HUDEP-2 (cell line): ENCODE measurements around the gene SLC9B2.

Experiments
- DNase-seq, 76 experiments: peaks; one replicate each; lab custom pipeline; 2025; ENCODE audit not compliant: unreplicated experiment in 76 of 76; lab: John Stamatoyannopoulos, UW

SLC9B2 gene, protein sequence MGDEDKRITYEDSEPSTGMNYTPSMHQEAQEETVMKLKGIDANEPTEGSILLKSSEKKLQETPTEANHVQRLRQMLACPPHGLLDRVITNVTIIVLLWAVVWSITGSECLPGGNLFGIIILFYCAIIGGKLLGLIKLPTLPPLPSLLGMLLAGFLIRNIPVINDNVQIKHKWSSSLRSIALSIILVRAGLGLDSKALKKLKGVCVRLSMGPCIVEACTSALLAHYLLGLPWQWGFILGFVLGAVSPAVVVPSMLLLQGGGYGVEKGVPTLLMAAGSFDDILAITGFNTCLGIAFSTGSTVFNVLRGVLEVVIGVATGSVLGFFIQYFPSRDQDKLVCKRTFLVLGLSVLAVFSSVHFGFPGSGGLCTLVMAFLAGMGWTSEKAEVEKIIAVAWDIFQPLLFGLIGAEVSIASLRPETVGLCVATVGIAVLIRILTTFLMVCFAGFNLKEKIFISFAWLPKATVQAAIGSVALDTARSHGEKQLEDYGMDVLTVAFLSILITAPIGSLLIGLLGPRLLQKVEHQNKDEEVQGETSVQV

DNA sequence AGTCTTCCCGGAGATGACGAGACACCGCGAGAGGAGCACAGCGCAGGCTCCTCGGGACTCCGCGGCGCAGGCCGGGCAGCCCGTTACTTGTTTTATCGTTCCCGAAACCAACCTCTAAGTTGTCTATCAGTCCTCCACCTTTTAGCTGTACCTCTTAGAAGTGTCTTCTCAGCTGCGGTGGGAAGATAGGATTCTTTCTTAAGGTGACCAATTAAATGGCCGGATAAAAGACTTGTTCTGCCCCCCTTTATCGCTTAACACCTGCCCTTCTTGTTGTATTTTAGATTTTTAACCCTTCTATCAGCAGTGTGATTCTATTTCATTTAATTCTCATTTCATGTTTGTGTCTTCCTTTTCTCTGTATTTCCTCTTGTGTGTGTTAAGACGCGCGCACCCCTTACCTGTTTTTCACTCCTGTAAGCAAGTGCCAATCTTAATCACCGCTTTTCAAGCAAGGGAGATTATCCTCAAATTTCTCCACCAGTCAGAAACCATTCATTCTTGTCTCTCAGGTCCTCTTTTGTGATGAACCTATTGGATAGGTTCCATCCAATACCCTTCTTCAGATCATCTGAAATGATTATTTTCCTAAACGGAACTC, at the start of gene SLC9B2:
Gene SLC9B2 (minus strand): TSS at position 15 of the 601 bp plus-strand sequence. CDS start 9,211 bp downstream, outside the sequence.
- peak in 25 of 76 experiments; percentile 2 to 72 (median 39) for DNase-seq

DNA sequence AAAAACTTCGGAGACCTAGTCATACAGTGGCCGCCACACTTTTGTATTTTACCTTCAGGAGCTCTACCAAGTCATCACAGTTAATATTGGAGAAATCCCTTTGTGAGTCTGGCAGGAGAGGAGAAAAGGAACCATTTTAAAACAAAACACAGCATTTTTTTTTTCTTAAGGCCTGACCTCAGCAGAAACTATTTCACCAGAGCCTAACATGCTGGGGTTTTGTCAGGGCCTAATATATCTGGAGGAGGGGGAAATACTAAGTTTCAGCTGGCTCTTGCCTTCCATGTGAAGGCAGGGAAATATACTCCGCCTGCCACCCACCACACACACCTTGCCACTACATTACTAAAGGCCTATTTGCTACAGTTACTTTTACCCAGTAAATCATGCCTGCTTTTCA, 49.6 kb upstream of the SLC9B2 start:
- DNase-seq: no peak

DNA sequence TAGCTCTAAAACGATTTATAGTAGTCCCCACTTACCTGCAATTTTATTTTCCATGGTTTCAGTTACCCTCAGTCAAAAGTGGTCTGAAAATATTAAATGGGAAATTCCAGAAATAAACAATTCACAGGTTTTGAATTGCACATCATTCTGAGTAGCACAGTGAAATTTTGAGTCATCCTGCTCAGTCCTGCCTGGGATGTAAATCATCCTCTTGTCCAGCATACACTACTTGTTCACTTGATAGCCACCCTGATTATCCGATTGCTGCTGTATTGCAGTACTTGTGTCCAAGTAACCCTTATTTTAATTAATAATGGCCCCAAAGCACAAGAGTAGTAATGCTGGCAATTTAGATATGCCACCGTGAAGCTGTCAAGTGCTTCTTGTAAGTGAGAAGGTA, 46.6 kb upstream of the SLC9B2 start:
- no peak for DNase-seq

DNA sequence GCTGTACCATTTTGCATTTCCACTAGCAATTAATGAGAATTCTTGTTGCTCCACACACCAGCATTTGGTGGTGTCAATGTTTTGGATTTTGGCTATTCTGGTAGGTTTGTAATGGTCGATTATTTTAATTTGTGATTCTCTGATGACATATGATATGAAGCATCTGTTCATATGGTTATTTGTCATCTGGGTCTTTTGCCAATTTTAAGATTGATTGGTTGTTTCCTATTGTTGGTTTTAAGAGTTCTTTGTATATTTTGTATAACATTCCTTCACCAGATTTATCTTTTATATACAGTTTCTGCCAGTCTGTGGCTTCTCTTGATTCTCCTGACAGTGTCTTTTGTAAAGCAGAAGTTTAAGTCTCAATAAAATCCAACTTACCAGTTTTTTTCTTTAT, 41.6 kb upstream of the SLC9B2 start:
- DNase-seq: no peak

DNA sequence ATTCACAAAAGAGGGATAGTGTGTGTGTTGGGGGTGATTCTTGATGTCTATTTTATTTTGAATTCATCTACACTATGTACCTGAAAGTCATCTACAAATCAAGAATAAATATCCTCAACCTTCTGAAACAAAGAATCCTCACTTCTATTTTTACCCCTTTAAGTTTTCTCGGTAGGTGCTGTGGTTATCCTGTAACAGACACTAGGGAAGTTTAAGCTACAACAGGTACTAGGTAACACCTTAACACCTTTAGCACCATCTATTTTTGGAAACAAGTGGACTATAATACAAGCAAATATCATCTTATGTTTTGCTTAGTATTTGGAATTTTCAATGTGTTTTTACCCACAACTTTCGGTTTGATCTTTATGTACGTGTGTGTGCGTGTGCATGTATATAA, 35.0 kb upstream of the SLC9B2 start:
- DNase-seq: no peak

DNA sequence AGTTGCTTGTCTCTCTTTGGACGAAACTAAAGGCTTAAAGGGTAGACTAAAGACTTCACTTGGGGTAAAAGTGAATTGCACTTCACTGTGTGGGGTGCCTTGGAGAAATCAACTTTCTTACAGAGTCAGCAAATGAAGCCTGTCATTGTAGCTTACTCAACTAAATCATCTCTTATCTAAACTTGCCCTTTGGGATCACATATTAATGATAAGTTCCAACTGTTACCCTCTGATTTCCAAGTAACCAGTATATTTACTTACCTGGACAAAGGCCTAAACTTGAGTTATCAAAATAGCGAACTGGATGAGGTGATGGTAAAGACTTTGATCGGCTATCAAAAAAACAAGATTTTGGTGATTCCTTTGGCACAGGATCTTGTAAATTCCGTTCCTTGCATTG, 32.0 kb upstream of the SLC9B2 start:
- DNase-seq: no peak

DNA sequence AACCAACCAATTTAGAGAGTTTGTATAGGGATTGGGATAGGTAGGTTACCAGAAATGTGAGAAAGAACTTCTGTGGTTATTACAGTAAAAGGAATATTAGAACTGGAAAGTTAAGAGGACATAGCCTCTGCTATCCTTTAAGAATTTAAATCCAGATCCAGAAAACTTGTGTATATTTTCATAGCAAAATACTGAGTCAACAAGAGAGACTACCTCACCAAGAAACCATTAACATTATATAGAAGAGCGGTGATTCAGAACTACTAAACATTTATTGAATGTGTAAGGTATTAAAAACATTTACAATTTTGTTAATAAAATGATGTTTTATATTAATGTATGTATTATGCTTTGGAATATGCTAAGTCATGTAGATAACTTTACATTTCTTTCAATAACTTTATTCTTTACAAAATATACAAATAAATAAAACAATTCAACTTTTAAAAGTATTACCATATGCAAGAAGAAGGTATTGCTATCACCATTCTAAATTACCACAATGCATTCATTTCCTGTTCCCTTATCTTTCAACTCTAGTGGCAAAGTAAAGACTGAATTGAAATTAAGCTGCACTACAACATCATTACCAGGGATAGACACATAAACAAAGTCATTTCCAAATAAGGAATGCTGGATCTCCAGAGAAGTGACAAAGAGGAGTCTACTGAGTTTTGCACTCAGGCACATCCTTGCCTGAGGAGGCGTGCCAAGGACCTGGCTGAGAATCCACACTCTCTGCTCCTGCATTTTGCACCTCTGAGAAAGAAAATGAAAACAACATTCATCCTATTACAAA, 29.2 kb upstream of the SLC9B2 start:
- no peak for DNase-seq

DNA sequence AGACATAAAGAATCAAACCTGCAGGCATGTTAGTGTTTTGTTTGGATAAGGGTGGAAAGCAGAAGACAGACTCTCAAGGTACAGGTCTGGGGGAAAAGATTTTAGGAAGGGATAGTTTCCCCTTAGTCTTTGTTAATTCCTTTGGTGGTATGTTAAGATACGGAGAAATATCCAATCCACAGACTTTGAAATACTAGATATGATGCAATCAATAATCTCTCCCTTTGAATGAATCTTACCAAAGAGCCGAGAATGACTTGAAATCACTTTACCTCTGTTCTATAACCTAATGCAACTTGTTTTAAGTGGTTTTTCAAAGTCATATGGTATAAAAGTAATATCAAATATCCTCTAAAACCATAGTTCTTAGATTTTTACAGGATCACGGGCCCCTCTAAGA, 28.3 kb upstream of the SLC9B2 start:
- no peak for DNase-seq

DNA sequence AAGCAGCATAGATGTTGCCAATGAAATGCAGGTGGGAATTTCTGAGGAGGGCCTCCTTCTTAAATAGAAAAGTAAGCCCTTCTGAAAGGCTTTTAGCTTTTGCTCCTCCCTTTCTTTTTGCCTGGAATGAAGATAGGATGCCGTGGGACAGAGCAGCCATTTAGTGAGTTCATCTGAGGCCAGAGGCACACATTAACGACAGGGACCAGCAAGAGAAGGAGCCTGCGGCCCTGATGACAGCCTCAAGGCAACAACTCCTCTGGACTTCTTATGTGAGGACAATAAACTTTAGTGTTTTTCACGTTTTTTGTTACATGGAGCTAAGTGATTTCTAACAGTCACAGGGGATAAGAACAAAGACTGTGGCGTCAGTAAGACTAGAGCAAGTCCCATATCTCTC, 24.1 kb upstream of the SLC9B2 start:
- no peak for DNase-seq

DNA sequence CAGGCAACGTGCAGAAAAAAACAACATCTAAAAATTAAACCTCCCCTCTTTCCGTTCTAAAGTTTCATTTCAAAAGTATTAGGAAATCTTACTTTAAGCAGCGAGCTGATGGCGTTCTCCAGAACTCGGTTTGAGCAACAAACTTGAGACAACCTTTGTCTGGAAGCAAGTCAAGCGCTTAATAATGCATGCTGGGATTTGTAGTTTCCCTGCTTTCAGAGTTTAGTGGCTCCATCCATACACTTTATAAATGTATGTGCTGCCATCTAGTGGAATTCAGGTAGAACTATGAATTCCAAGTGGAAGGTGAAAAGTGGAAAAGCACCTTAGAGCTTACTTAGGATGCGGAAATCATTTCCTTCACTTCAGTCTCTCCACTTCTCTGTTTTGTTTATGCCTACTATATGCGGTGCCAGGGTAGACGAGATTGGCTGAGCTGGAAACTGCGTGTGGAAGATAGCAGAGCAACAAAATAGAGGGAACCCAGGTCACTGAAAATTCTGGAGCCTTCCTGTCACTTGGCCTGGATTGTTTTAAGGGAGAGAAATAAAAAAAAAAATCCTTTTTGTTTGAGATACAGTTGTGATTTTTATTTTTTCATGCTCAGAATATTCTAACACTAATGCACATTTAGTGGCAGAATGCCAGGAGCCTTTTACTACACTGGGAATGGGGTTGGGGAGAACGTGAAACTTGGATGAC, 23.3 kb upstream of the SLC9B2 start, which contains the start of gene BDH2:
Gene BDH2 (minus strand): TSS at position 144 of the 702 bp plus-strand sequence. CDS start 3,580 bp downstream, outside the sequence.
- peak in 53 of 76 experiments; percentile 1 to 87 (median 60) for DNase-seq

DNA sequence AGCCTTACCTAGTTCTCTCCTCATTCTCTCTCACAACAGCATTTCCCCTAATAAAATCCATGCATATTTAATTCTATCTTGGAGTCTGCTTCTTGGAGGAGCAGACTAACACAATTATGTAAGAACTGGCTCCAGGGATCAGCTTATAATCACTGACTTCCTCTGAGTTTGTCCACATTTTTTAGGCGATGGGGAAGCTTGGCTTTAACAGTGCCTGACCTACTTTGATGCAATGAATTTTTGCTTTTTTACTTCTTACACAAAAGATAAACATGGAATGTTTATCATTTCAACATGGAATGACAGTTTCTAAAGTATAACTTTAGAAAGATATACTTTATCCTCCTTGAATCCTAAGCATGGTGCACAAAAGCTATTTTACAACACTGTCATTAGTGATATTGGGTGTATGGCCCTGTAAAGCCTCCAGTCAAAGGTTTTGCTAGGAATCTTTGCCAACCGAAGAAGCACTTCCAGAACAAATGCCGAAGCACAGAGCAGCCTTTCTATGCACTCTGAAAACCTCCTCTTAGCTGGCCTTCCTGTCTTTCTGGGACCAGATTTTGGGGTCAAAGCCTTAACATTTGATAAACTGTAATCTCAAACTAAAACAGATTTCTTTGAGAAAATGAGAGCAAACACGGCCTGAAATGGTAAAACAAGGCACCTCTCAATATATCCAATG, 22.3 kb upstream of the SLC9B2 start:
- DNase-seq: no peak

DNA sequence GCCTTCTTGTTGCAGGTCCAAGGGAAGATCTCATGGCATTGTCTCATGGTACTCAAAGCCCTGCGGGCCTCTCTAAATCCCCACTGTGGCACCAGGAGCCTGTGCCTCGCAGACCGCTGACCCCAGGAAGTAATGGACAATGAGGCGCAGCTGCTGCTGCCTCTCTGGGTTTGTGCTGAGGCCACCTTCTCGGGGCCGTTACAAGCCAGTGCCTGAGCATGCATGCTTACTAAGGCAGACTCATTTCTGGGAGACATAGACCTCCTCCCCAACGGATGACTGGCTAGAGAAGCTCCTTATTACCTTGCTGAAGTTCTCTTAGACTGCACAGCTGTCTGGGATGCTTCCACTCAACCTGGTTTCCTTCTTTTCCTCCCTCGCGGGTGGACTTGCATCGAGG, 21.8 kb upstream of the SLC9B2 start:
- no peak for DNase-seq

DNA sequence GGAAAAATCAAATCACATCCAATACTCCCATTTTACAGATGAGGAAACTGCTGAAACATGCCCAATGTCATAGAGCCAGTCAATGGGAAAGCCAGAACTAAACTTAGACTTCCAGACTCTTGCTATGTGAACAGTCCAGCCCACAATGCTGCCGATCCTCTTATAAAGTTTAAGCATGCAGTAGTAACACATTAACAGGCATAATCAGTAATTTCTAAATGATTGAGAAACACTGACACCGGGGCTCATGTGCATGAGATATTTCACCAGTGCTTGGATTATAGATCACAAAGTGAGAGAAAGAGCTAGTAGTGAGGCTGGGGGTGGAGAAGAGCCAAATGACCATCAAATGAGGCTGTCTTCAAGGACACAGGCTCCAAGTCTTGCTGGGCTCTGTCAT, 20.6 kb upstream of the SLC9B2 start:
- no peak for DNase-seq

DNA sequence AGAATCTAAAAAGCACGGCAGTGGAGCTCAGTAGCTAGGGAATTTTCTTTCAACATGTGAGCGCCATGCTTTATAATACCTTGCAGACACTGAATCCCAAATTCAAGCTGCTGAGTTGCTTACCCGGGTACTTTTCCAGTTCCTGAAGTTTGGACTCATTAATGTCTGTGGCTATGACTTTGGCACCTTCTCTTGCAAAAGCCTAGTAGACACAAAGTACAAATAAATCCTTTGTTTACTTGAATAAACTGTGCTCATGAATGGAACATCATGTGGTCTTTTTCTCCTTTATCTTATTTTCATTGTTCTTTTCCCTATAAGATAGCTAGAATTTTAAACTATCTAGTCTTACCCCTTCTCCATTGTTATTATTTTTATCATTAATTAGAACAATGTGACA, 18.5 kb upstream of the SLC9B2 start:
- DNase-seq: no peak

DNA sequence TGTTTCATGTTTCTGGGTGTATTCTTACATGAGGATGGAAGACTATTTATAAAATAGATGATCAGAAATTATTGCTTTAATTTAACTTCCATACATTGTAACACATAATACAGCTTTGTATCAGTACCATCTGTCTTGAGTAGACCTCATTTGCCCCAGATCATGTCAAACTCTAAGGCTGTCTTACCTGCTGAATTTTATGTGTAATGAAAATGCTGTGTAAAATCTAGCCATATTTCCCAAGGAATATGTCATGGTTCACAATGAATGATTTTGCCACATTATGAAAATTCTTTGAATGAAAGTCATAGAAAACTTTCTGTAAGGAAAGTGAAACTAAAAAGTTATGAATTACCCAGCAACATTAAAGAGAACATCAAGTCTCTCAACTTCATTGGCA, 15.7 kb upstream of the SLC9B2 start:
- DNase-seq: no peak

DNA sequence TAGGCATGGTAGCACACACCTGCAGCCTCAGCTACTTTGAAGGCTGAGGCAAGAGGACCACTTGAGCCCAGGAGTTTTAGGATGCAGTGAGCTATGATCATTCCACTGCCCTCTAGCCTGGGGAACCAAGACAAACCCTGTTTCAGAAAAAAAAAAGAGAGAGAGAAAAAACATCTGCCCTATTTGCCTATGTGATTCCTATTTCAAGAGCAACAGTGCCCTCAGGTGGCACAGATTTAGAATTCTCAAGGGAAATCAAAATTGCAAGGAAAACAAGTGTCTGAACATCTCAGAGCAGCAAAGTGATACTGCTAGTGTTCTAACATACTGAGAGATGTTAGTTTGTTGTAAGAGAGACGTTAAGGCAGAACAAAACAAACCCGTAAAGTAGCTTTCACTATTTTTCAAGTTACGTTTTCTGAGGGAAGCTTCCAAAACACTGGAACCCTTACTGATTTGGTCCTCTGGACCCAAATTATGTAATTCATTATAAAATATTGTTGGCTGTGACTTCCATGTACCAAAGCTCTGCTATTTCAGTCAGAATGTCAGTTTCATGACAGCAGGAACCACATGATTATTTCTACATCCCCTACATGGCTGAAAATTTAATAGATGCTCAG, 15.2 kb upstream of the SLC9B2 start:
- DNase-seq: peak in 46 of 76 experiments; percentile 2 to 68 (median 30)

DNA sequence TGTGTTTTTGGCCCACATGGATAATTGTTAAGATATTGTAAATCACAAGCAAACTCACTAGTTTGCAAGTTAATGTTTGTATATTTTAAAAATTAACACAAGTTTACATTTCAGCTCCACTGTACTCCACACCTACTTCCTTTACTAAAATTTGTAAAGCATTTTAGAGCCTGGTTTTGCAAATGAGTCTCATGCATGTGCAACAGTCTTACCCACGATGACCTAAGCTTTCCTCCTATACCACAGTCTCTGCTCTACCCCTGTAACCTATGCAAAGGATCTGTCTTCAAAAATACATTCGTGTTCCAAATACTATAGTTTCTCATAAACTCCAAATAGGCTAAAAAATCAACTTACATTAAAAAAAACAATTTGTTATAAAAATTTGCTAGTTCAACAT, 12.9 kb upstream of the SLC9B2 start:
- DNase-seq: no peak

DNA sequence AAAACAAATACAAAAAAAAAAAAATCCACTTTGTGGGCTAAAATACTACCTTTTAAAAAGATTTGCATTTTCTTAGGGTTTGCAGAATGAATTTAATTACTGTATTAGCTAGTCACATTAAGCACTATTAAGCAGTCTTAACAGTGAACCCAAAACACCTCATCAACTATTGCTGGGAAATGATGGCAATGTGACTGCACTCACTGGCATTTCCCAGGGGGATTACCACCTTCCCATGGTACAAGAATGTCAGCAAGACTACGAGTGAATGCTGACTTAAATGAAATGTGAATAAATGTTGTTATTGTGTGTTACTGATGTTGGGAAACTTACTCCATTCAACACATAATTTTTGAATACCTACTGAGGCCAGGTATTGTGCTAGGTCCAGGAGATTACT, 10.0 kb upstream of the SLC9B2 start:
- DNase-seq: no peak

DNA sequence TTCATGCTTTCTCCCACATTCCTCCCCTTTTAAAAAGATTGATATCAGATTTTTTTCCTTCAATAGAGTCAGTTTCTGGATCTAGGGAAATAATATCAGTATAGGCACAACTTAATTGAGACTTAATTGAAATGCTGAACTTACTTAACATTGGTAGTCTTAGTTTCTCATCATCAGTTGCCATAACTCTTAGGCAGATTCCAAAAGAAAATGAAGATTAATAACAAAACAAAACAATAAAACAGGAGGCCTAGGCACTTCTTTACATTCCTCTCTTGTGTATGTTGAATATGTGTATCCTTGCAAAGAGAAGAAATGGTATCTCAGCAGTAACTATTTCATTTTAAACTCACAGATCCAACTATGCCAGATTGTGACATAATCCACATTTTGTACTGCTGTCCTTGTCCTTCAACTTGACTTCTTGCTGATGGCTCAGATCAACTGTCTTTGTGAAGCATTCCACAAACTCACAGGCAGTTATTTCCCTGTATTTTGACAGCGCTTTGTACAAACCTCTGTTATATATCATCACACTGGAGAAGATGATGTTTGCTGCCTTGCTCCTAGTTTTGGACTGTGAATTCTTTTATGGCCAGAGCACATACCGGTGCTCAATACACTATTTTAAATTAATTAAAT, 9.1 kb upstream of the SLC9B2 start:
- no peak for DNase-seq
